OCI-LY3 (cell line): ENCODE data around the gene NAT9.

Experiments used
- H2AFZ ChIP-seq: fragments of 200-600, 300-600 bp; shearing (Covaris generic); 2 replicates; pipeline ENCODE4 v1.6.0; 2014; ENCODE audit warnings: antibody characterized with exemption, low read depth, low read length
- H3K27ac ChIP-seq: fragments of 200-600, 300-600 bp; sonication (generic); 2 replicates; pipeline ENCODE4 v1.5.1; 2014; ENCODE audit warnings: mild to moderate bottlenecking, low read length, moderate library complexity, mixed read lengths
- H3K27me3 ChIP-seq: fragments of 200-600, 300-600 bp; sonication (generic); 2 replicates; pipeline ENCODE4 v1.6.1; 2014; ENCODE audit warnings: low read depth, low read length, mixed read lengths
- H3K36me3 ChIP-seq: fragments of 200-600, 300-600 bp; sonication (generic); replicated peaks from 2 replicates; pipeline ENCODE3; 2014; ENCODE audit warnings: low read depth, low read length, mixed read lengths
- H3K4me1 ChIP-seq: fragments of 300-600, 200-600 bp; sonication (generic); 2 replicates; pipeline ENCODE4 v1.6.1; 2014; ENCODE audit warnings: low read length, mixed read lengths
- H3K4me2 ChIP-seq: fragments of 200-600, 300-600 bp; sonication (generic); 2 replicates; pipeline ENCODE4 v1.6.1; 2014; ENCODE audit warnings: low read length, mixed read lengths
- H3K4me3 ChIP-seq: fragments of 300-600, 200-600 bp; sonication (generic); 2 replicates; pipeline ENCODE4 v1.5.1; 2014; ENCODE audit warnings: antibody characterized with exemption, mild to moderate bottlenecking, low read length, moderate library complexity
- H3K79me2 ChIP-seq: fragments of 300-600, 200-600 bp; shearing (Covaris generic); 2 replicates; pipeline ENCODE4 v1.6.1; 2014; ENCODE audit warnings: mild to moderate bottlenecking, low read length, mixed read lengths
- H3K9ac ChIP-seq: fragments of 300-600, 200-600 bp; shearing (Covaris generic); 2 replicates; pipeline ENCODE4 v1.6.0; 2014; ENCODE audit warnings: mild to moderate bottlenecking, low read length, moderate library complexity
- H3K9me3 ChIP-seq: fragments of 200-600, 300-600 bp; shearing (Covaris generic); 2 replicates; pipeline ENCODE4 v1.6.1; 2014; ENCODE audit warnings: low read length, mixed read lengths; ENCODE audit not compliant: insufficient read depth
- H4K20me1 ChIP-seq: fragments of 200-600, 300-600 bp; sonication (generic); 2 replicates; pipeline ENCODE4 v1.6.1; 2016; ENCODE audit warnings: low read length, mixed read lengths; ENCODE audit not compliant: insufficient read depth
- EZH2phosphoT487 ChIP-seq: fragments of 200-600 bp; shearing (Covaris generic); IDR thresholded peaks from 2 replicates; pipeline ENCODE4 v1.6.1; 2018; ENCODE audit warnings: antibody characterized with exemption, mixed run types, low read depth
- TF ChIP-seq, protein P1 (sequence below): fragments of 200-600, 300-600 bp; sonication (generic); IDR thresholded peaks from 2 replicates; pipeline ENCODE4 v1.5.1; 2014; ENCODE audit warnings: antibody characterized with exemption, low read length, low read depth

NAT9 gene

DNA sequence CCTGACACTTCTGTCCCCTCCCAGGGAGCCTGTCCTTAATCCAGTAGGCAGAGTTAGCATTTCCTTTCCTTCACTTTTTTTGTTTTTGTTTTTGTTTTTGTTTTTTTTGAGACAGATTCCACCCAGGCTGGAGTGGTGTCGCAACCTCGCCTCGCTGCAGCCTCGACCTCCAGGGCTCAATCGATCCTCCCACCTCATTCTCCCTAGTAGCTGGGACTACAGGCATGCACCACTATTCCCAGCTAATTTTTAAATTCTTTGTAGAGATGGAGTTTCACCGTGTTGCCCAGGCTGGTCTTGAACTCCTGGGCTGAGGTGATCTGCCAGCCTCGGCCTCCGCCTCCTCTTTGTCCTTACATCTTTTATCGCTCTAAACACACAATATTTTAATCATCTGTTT lies 23.7 kb downstream of the NAT9 start:
- Histone ChIP-seq H3K27ac (no peak overlapping the region), H2AFZ (no peak overlapping the region), H4K20me1 (peaks cover 8% of the 10 kb centered on the region; the same call in 1 of the 2 replicates), H3K9me3 (no peaks in the 10 kb centered on the region), H3K4me1 (peaks cover 20% of the 10 kb centered on the region), H3K36me3 (no peaks in the 10 kb centered on the region), H3K27me3 (no peaks in the 10 kb centered on the region), H3K4me2 (no peak overlapping the region), H3K9ac (no peak overlapping the region), H3K4me3 (no peak overlapping the region), H3K79me2 (peaks cover 31% of the 10 kb centered on the region)
- TF ChIP-seq EZH2phosphoT487, result no peak
- TF ChIP-seq, protein P1, sequence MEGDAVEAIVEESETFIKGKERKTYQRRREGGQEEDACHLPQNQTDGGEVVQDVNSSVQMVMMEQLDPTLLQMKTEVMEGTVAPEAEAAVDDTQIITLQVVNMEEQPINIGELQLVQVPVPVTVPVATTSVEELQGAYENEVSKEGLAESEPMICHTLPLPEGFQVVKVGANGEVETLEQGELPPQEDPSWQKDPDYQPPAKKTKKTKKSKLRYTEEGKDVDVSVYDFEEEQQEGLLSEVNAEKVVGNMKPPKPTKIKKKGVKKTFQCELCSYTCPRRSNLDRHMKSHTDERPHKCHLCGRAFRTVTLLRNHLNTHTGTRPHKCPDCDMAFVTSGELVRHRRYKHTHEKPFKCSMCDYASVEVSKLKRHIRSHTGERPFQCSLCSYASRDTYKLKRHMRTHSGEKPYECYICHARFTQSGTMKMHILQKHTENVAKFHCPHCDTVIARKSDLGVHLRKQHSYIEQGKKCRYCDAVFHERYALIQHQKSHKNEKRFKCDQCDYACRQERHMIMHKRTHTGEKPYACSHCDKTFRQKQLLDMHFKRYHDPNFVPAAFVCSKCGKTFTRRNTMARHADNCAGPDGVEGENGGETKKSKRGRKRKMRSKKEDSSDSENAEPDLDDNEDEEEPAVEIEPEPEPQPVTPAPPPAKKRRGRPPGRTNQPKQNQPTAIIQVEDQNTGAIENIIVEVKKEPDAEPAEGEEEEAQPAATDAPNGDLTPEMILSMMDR, result no peak

- no peak overlapping the region for H2AFZ ChIP-seq
- H3K4me2 ChIP-seq, result peak overlapping the region; percentile 87
- peaks cover 8% of the 10 kb centered on the region; the same call in 1 of the 2 replicates for H4K20me1 ChIP-seq
- no peak overlapping the region for H3K9ac ChIP-seq
- peaks cover 20% of the 10 kb centered on the region for H3K4me1 ChIP-seq
- no peaks in the 10 kb centered on the region for H3K27me3 ChIP-seq
- no peak overlapping the region for H3K27ac ChIP-seq
- H3K36me3 ChIP-seq, result no peaks in the 10 kb centered on the region
- peaks cover 28% of the 10 kb centered on the region for H3K79me2 ChIP-seq
- H3K4me3 ChIP-seq, result peak overlapping the region; percentile 94; the same call in 1 of the 2 replicates
- TF ChIP-seq, protein P1, result no peak
- TF ChIP-seq EZH2phosphoT487, result no peak
- no peaks in the 10 kb centered on the region for H3K9me3 ChIP-seq
These were observed 25.6 kb downstream of the NAT9 start for GRCh38 chr17:74750327-74751069.

GRCh38 chr17:74750039-74750326 lies 26.2 kb downstream of the NAT9 start:
- no peak overlapping the region for H3K27ac ChIP-seq
- H3K9me3 ChIP-seq, result no peaks in the 10 kb centered on the region
- H3K4me1 ChIP-seq, result peaks cover 20% of the 10 kb centered on the region
- peak overlapping the region; percentile 87 for H3K4me2 ChIP-seq
- H4K20me1 ChIP-seq, result peaks cover 8% of the 10 kb centered on the region; the same call in 1 of the 2 replicates
- H3K36me3 ChIP-seq, result no peaks in the 10 kb centered on the region
- no peak overlapping the region for H2AFZ ChIP-seq
- H3K4me3 ChIP-seq, result peak overlapping the region; percentile 94
- H3K79me2 ChIP-seq, result peaks cover 28% of the 10 kb centered on the region
- no peaks in the 10 kb centered on the region for H3K27me3 ChIP-seq
- TF ChIP-seq, protein P1, result no peak
- TF ChIP-seq EZH2phosphoT487, result no peak
- no peak overlapping the region; the same call in 1 of the 2 replicates for H3K9ac ChIP-seq

DNA sequence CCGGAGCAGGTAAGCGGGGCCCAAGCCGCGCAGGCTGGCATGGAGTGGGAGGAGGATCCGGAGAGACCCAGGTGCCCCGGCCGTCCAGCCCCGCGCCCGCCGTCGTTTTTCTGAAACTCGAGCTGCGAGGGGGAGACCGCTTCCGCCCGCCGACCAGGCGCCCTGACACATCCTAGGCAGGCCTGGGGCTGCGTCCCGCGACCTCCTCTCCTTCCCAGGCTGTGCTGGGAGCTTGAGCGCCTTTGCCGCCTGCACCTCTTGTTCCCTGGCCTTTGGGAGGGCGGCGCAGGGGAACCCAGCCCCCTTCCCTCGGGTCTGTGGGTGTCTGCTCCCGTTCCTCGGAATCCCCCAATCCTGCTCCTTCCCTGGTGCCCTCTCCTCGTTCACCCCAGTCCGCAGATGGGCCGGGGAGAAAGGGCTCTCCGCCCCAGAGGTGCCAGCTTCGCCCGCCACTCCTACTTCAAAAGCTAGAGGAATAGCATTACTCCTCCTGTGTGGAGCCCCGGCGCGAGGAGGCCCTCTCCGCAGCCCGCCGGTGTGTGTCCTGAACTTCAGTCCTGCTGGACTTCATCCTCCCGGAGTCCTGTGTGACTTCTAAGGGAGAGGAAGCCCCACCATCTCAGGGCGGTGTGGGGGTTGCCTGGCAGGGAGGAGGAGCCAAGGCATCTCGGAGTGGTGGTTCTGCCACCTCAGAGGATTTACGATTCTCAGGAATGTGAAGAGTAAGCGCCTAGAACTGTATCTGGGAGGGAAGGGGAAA lies 26.7 kb downstream of the NAT9 start:
- Histone ChIP-seq H3K27ac (no peak overlapping the region), H3K27me3 (no peaks in the 10 kb centered on the region), H3K4me2 (peak overlapping the region; percentile 87), H3K4me1 (peaks cover 19% of the 10 kb centered on the region), H3K79me2 (peaks cover 28% of the 10 kb centered on the region), H2AFZ (no peak overlapping the region), H3K4me3 (peak overlapping the region; percentile 94), H4K20me1 (peaks cover 8% of the 10 kb centered on the region; the same call in 1 of the 2 replicates), H3K9me3 (no peaks in the 10 kb centered on the region), H3K36me3 (no peaks in the 10 kb centered on the region), H3K9ac (peak overlapping the region; percentile 92)
- TF ChIP-seq EZH2phosphoT487, result no peak
- TF ChIP-seq, protein P1, result no peak
